Fibroblast of skin of left quadriceps (primary cell): Measurements from ENCODE around the gene AHCYL1.
"Not testable (repeated sequence)": the region's sequence is repeated elsewhere in the genome, so short reads cannot be mapped to it uniquely, and the experiment has no call there.

ENCODE experiments used
- DNase-seq, 2 experiments: peaks; one replicate each; pipeline ENCODE4 v3.0.0-alpha.2; 2013; ENCODE audit warnings: low read depth in 2 of 2

AHCYL1 gene

DNA sequence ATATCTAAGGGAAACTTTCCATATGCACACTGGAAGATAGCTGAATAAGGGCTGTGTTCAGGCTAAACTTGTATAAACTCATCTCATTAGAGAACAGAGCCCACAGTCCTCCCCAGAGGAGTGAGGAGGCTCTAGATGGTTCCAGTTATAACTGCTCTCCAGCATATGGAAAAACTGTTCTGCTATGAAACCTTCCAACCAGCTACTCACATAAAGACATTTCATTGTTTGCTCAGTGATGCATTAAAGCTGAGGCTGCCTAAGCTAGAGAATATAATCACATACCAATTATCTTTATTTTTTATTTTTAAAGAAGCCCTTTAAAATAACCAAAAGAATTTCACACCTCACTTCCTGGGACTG lies 13.3 kb downstream of the AHCYL1 start:
- DNase-seq = no peak

- no peak for DNase-seq
Measured at GRCh38 chr1:110002695-110003094, 18.1 kb downstream of the AHCYL1 start.

- peak; percentile 95 to 96 for DNase-seq
Measured at GRCh38 chr1:110003747-110004428, 19.3 kb downstream of the AHCYL1 start.

GRCh38 chr1:110004583-110004982 lies 20.0 kb downstream of the AHCYL1 start:
- no peak for DNase-seq

DNA sequence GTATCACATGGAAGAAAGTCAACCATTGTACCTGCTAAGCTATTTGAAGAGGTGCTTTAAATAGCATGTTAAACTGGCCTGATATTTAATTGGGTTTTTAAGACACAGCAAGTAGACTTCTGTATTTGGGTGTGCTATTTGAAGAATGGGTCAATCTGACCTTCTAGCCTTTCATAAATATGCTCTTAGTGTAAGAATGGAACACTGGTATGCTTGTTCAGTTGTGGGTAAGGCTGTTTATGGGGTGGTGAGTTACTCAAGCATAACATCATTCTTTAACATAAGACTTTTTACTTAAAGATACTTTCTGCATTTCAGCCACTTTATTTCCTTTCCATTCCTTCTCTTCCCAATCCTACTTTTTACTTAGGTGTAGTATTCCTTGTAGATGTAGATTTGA lies 21.4 kb downstream of the AHCYL1 start:
- no peak for DNase-seq

DNA sequence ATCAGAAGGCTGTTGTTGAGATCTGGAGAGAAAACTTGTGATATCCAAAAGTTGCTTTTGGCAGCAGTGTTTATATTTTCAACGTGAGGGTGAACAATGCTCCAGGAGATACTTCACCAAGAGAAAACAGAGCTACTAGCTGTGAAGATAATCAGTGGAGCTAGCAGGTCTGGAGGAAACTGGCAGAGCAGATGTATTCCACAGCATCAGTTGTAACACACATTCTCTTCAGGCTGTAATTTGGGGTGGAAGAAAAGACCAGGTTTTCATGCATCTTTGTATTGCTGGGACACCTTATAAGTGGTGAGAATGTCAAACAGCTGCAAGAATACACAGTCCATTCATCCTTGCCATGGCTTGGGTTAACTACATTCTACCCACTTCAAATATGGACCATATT lies 22.0 kb downstream of the AHCYL1 start:
- DNase-seq = no peak

DNA sequence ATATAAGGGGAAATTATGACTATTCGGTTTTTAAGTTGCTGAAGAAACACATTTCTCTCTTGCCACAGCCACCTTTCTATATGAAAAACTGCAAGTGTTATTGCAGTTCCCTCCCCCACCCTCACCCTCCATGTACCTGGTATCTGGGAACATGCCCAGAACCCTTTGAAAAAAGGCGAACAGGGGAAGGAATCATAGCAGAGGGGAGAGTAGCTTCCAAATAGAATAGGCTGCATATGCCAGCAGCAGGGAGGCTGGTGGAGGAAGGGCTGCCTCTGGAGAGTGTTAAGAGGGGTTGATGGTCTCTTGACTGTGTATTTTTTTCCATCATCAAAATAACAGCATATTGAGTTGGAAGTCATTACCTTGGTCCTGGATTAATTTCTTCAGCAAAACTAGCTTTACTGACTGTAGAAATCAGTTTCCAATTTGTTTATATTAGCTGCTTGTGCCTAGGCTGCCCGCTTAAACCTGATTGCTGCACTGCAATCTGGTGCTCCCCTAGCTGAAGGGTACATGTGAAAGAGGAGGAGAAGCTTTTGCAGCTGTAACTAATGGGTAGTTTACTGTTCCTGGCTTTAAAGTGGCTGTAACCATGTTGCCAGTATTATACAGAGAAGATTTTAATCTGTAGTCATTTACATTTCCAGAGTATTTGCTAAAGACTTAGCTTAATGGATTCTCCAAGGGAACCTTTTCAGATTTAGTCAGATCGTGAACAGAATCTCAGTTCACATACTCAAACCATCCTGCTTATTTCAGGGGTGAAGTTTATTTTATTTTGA lies 22.7 kb downstream of the AHCYL1 start:
- DNase-seq = no peak

DNA sequence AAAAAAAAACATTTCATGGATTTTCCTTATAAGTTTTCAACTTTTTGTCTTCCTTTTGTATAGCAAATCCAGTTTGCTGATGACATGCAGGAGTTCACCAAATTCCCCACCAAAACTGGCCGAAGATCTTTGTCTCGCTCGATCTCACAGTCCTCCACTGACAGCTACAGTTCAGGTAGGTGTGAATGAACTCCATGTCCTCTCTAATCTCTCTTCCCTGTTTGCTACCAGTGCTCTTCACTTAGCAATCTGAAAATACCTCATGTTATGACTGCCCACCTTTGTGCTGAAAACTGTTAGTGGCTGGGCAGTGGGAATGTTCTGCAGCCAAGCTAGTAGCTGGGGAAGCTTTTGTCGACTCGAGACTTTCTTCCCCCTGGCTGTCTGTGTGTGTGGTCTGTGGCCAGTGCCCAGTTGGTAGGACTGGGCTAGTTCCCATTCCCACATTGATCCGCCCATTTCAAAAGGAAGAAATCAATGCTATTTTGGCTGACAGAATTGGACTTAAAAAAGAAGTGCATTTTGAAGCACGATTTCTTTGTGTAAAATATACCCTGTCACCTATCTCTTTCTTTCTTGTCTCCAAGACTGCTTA lies 24.5 kb downstream of the AHCYL1 start:
- no peak for DNase-seq

GRCh38 chr1:110011527-110012041 lies 27.0 kb downstream of the AHCYL1 start:
- no peak for DNase-seq

DNA sequence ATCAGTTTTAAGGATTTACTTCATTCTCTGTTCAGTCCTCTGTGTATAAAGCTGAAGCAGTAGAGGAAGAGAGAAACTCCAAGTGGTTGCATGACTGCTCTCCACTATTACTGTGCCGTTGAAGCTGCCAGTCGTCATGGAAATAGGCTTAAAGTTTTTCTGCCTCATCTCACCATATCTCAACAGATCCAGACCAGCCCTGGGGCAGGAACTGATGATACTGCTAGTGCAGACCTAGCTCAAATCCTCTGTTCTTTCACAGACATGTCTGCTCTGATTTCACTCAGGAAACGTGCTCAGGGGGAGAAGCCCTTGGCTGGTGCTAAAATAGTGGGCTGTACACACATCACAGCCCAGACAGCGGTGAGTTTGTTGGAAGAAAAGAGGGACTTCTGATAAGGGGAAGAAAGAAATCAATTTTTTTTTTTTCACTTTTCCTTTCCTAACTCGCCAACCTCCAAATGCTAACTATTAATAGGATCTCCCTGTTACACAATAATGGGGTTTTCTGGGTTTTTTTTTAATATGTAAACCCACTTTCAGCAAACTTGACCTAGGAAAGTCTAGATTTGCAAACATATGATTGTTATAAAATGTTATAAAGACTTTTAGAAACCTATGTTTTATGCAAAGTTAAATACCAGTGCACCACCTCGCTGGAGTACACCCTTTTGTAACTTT lies 27.7 kb downstream of the AHCYL1 start:
- DNase-seq = no peak

DNA sequence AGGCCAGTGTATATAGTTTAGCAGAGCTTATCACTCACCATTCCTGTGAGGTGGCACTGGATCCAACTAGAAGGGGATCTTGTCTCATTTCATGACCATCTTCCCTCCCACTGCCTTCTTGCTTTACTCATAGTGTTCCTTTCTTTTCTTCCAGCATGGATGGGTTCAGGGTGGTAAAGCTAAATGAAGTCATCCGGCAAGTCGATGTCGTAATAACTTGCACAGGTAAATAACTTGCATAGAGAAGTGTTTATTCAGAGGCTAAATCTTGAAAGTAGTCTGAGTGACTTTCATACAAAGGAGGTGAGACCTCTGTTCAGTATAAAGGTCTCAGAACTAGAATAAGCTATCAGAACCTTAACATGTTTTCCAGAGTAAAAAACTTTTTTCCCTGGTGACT lies 33.2 kb downstream of the AHCYL1 start:
- DNase-seq = no peak

GRCh38 chr1:110018396-110018795 lies 33.8 kb downstream of the AHCYL1 start:
- no peak for DNase-seq

GRCh38 chr1:110019770-110020169 lies 35.2 kb downstream of the AHCYL1 start:
- no peak for DNase-seq

GRCh38 chr1:110021285-110021684 lies 36.7 kb downstream of the AHCYL1 start:
- no peak for DNase-seq

- no peak for DNase-seq
Measured at GRCh38 chr1:110024613-110025012, 40.0 kb downstream of the AHCYL1 start.

DNA sequence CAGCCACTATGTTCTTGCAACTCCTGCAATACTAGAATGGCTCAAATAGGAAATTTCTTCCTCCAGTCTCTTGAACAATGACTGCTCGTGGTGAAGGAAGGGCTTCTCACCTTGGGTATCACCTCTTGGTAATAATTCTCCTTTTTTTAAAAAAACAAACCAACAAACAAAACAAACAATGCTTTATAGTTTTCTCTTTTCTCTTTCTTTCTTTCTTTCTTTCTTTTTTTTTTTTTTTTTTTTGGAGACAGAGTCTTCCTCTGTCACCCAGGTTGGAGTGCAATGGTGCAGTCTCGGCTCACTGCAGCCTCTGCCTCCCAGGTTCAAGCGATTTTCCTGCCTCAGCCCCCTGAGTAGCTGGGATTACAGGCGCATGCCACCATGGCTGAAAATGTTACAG lies 46.1 kb downstream of the AHCYL1 start:
- not testable (repeated sequence) for DNase-seq

- DNase-seq = no peak
Measured at GRCh38 chr1:110032327-110032726, 47.8 kb downstream of the AHCYL1 start.

- DNase-seq = no peak
Measured at GRCh38 chr1:110033421-110033820, 48.9 kb downstream of the AHCYL1 start.

DNA sequence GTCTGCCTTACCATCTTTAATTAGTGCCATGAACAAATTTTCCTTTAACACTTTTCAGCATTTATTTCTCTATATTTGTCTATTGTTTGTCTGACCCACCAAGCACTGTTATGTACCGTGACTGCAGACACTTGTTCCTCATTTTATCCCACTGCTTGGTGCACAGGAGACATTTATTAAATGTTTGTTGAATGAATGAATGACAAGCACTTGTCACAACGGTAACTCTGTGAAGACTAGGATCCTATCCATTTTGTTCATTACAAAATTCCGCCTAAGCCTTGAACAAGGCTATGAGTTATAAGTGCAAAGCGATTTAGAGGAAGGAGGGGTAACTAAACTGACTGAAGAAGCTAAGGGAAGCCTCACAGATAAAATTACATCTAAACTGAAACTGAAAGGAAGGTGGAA lies 49.5 kb downstream of the AHCYL1 start:
- no peak for DNase-seq

DNA sequence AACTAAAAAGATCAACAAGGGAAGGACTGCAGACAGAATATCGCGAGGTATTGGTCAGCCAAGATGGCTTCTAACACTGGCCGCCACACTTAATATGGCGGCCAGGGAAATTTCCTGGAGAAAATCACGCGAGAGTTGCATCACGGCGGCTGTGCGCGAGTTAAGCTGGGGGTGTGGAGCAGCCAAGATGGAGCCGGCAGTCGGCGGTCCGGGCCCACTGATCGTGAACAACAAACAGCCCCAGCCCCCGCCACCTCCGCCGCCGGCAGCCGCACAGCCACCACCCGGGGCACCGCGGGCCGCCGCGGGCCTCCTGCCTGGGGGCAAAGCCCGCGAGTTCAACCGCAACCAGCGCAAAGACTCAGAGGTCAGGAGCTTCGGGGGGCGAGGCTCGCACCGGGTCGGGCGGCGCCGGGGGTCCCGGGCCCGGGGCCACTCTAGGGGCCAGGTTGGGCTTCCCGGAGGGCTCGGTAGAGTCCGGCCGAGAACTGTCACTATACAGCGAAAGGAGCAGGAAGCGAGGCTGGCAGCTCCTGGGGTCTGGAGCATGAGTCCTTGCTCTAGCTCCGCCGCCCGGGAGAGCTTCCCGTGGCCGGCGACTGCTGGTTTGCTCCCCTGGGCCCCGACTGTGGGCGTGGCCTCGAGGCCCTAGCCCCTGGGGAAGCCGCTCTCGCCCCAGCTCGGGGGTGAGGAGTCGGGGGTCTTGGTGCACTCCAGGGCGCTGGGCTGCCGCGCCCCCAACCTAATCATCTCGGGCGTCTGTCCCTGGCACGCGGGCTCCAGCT lies 50.1 kb downstream of the AHCYL1 start, which contains the start of gene STRIP1:
Gene STRIP1 (plus strand): TSS at position 174 of the 785 bp plus-strand sequence. CDS start 14 bp downstream, at position 188.
- peak; percentile 96 for DNase-seq

- DNase-seq = no peak
Measured at GRCh38 chr1:110035236-110035752, 50.7 kb downstream of the AHCYL1 start.
